Body of pancreas (tissue), 4 donors: ENCODE data around the gene FBRS.

Experiments
- POLR2A ChIP-seq, 3 donors: fragments of 450-650 bp; IDR thresholded peaks; one replicate each; pipeline ENCODE4 v1.6.1; 2016; ENCODE audit warnings: antibody characterized with exemption in 3 of 3, mild to moderate bottlenecking in 2 of 3
- TF ChIP-seq, protein P1 (sequence below), 7 experiments: fragments of 450-650 bp in 4 of 7; fragments of 200-600 bp in 3 of 7; sonication (generic) in 3 of 7; IDR thresholded peaks; one replicate each; pipeline ENCODE4 v1.5.1; 2016 to 2019; ENCODE audit warnings: antibody characterized with exemption in 7 of 7

DNA sequence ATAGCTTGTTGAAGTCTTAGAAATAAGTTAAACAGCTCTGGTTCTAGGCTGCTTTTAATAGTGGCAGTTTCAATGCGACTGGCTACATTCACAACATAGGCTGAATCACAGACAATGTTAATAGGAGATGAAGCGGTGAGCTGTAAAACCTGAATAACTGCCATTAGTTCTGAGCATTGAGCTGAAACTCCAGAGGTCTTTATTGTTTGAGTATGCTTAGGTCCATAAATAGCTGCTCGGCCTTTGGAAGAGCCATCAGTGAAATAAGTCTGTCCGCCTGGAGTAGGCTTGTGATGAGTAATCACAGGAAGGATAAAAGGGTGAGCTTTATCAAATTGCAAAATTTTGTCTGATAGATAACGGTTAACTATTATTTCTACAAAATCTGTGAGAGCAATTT lies 38.6 kb upstream of the FBRS start:
- TF ChIP-seq, protein P1, sequence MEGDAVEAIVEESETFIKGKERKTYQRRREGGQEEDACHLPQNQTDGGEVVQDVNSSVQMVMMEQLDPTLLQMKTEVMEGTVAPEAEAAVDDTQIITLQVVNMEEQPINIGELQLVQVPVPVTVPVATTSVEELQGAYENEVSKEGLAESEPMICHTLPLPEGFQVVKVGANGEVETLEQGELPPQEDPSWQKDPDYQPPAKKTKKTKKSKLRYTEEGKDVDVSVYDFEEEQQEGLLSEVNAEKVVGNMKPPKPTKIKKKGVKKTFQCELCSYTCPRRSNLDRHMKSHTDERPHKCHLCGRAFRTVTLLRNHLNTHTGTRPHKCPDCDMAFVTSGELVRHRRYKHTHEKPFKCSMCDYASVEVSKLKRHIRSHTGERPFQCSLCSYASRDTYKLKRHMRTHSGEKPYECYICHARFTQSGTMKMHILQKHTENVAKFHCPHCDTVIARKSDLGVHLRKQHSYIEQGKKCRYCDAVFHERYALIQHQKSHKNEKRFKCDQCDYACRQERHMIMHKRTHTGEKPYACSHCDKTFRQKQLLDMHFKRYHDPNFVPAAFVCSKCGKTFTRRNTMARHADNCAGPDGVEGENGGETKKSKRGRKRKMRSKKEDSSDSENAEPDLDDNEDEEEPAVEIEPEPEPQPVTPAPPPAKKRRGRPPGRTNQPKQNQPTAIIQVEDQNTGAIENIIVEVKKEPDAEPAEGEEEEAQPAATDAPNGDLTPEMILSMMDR (IDR thresholded peaks at IDR 0.05): no peak
- no peak for TF ChIP-seq POLR2A (IDR thresholded peaks at IDR 0.05)
